ENCODE data around the gene ATXN1.

GRCh38 chr6:16472349-16473069 is 288.8 kb downstream of the ATXN1 start:
- TF ChIP-seq CTCF (optimal IDR thresholded peaks at IDR 0.05 in 1 of 3, IDR thresholded peaks at IDR 0.05 in 1 of 3, conservative IDR thresholded peaks at IDR 0.05 in 1 of 3; ENCODE audit: extremely low read depth in 1 of 3, insufficient read depth in 2 of 3, low read length in 3 of 3) (no peak), EZH2 (IDR thresholded peaks at IDR 0.05; ENCODE audit: low read length) (no peak)

Measured in keratinocyte (primary cell).